HG03460 (cell line): ENCODE measurements around the gene NFATC1.

ENCODE experiments used
- ATAC-seq: cut with Tn5 transposase; IDR thresholded peaks from one replicate; pipeline ENCODE4 v1.9.1; 2021; ENCODE audit not compliant: unreplicated experiment

The NFATC1 gene

DNA sequence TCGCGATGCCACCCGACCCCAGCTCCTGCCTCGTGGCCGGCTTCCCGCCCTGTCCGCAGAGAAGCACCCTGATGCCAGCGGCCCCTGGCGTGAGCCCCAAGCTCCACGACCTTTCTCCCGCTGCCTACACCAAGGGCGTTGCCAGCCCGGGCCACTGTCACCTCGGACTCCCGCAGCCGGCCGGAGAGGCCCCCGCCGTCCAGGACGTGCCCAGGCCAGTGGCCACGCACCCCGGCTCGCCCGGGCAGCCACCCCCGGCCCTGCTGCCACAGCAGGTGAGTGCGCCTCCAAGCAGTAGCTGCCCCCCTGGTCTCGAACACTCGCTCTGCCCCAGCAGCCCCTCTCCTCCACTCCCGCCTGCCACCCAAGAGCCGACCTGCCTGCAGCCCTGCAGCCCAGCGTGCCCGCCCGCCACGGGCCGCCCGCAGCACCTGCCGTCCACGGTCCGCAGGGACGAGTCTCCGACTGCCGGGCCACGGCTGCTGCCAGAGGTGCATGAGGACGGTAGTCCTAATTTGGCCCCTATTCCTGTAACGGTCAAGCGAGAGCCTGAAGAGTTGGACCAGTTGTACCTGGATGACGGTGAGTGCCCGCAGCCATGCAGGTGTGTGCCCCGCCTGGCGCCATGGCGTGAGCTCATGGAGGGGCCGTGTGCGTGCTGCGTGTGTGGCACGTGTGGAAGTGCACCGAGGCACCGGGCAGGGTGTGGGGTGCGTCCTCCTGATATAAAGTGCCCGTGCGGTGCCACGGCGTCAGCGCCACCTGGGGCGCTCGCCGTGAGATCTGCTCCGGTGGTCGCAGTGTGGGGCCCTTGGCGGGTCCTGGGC, 90.8 kb downstream of the NFATC1 start:
- ATAC-seq, result no peak

DNA sequence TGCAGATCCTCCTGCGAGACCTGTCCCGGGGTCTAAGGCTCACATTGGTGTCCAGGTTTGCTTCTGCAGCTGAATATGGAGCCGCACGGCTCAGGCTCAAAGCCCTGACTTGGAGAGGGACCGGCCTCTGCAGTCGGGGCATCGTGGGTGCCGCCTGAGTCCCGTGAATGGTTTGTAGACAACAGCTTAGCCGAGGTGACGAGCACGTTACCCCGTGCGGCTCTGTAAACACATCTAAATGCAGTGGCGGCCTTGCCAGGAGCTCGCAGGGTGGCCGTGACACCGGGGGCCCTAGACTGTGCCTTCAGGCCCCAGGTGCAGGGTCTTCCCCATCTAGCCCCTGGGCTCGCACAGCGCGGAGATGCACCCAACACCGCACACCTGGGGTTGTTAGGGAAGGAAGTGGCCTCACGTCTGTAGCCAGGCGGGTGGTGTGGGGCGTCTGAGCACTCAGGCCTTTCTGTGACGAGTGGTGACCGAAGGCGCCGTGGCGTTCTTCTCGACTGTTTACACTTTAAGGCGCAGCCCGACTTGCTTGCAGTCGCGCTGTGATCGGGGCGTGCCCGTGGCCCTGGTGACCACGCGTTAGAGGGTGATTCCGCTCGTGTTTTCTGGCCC, 91.6 kb downstream of the NFATC1 start:
- no peak for ATAC-seq

DNA sequence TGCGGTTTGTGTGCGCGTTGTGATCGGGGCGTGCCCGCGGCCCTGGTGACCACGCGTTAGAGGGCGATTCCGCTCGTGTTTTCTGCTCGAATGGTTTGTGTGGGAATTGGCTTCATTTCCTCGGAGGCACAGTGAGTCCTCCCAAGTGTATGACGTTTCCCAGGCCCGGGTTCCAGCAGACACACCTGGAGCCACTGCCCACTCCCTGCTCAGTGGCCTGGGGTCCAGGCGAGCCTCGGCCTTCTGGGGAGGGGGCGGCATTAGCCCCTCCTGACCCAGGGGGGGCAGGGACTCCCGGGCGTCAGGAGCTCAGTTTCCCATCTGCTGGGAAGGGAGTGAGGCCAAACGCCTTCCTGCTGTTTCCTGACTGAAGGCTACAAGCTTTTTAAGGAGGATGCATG, 92.1 kb downstream of the NFATC1 start:
- no peak for ATAC-seq

DNA sequence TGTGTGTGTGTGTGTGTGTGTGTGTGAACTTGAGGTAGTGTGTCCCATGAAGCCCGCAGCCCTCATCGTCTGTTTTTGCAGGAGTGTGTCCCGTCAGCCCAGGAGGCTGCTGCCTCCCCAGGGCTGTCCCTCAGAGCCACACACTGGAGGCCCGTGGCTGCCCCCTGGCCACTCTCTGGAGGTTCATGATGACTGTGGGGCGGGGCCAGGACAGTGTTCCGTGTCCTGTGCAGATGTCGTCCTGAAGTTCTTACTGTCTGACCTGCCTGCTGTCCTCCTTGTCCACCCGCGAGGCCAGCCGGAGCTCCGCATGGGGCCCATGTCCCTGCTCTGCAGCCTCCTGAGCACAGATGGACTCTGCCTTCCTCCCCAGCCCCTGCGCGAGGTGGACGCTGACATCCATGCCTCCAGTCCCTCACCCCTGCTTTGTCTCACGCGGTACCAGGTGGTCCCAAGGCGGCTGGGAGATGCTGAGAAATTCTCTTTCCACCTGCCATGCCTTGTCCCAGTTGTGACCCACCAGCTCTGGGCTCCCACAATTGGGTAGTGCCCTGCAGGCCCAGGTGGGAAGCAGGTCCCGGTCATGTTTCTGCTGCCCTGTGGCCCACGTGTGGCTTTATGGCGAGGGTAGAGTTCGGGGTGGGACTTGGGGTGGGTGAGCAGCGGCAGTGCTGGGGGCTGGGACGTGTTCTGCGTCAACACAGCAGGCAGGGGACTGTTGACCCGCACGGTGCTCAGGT, 92.8 kb downstream of the NFATC1 start:
- no peak for ATAC-seq

DNA sequence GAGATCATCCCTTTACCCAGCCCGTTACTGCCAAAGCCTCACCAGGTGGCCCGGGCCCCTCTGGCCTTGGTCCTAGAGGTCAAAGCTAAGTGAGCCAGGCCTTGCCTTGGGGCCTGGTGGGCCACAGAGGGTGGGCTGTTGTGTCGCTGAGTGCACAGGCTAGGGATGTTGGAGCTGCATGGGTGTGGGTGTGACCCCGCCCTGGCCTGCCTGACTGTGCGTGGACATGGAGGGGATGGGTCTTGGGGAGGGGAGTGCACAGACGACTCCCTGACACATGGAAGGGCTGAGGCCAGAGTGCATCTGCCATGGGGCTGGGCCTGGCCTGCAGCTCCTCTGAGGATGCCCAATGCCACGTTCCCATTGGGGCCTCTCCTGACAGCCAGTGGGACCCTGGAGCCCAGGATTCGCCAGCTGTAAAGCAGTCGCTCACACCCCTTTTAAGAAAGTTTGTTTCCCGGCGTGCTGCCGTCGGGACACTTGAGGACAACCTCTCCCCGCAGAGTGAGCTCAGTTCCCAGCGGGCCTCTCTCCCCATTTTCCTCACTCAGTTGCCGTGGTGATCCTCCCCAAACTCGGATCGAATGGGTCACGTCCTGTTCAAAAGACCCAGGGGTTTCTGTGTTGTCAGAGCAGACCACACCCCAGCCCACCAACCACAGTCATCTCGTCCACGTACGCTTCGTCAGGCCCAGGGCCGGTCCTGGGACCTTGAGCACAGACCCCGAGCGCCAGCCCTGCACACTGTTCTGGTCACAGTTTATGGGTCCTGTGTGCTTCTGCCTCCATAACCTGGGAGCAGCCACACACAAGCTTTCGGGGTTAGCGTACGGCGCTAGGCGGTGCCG, 93.5 kb downstream of the NFATC1 start:
- no peak for ATAC-seq

DNA sequence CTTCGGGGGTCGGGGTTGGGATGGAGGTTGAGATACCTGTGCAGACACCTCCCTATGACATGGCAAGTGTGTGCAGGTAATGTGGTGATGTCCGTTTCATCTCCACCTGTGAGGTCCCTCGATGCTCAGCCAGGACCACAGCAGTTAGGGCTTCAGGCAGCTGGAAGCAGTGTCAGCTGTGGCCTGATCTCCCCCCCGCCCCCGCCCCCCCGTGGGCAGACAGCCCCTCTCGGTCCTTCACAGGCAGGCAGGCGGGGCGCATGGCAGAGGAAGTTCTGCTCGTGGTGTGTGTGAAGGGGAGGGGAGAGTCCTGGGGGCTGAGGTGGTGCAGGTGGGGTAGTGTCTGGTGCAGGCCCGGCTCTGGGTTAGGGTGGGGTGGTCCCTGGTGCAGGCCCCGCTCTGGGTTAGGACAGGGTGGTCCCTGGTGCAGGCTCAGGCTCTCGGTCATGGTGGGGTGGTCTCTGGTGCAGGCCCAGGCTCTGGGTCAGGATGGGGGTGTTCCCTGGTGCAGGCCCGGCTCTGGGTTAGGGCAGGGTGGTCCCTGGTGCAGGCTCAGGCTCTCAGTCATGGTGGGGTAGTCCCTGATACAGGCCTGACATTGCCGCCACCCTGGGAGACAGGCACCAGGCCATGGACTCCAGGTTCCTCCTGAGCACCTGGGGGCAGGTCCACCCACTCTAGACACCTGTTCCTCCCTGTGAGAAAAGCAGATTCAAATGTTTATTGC, 94.3 kb downstream of the NFATC1 start:
- ATAC-seq, result no peak

DNA sequence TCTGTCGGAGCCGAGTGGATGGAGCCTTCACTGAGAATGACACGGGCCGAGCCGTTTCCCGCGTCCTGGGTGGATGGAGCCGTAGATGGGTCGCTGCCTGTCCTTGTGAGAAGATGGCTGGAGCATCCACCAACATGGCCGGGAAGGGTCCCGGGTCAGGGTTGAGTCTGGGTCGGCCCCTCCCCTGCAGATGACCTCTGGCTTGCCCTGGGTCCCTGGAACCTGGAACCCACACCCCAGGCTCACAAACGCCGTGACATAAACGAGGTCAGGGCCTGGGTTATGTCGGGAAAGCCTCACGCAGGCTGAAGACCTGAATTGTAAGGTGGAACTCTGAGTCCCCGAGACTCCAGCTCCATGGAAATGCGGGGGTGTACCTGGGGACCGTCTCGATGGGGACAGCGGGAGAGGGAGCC, 94.9 kb downstream of the NFATC1 start:
- no peak for ATAC-seq

DNA sequence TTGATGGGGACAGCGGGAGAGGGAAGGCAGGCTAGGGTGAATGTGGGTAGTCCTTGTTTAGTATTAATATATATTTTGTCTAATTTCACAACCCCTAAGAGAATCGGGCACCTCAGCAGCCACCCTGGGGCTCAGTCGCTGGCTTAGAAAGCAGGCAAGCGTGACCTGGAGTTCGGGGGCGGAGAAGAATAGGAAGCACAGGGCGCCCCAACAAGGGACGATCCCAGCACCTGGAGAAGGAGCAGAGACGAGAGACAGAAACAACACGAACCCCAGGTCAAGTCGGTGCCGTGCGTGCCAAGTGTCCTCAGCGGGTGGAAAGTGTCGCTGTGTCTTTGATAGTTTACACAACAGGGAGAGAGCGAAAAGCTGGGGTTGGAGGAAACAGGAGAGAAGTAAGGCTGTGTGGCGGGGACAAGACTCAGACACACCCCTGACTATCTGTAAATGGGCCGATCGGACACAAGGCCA, 95.4 kb downstream of the NFATC1 start:
- ATAC-seq, result no peak

DNA sequence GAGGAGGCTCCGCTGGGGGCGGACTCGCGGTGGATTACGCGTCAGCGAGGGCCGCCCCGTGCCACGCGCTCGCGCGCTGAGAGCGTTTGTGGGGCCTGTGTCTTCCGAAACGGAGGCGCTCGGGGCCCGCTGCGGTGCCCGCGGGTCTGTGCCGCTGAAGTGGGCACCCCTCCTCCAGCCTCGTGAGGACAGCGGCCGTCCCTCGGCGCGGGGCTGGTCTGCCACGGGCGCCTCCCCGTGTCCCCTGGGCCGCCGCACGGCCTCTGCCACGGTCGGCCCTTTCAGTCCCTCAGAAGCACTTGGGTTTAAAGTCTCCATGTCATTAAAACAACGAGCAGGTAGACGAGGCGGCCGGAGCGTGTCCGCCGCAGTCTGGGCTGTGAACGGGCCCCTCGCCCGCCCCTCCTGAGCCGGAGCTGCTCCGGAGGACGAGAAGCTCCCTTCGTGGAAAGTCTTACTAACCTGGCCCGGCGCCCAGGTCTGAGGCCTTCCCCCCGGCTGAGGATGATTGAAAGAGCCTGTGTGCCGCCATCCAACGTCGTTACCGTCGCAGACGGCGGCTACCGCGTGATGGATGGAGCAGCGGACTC, 97.6 kb downstream of the NFATC1 start:
- no peak for ATAC-seq

DNA sequence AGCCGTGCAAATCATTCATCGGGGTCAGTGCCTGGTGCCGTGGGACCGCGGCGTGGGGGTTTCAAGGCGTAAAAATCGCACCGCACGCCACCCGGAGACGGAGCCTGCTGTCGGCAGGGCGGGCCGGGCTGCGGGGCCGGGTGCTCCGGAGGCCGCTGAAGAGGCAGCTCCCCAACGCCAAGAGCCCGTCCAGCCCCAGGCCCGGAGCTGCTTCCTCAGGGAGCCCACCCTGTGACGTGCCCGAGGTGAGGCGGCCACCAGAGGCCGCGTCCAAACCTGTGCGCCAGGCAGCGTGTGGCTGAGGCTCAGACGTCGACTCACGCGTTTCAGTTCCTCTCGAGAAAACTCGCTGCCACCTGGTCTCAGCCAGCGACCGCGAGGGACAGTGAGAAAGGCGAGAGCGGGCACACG, 98.1 kb downstream of the NFATC1 start:
- ATAC-seq, result no peak

DNA sequence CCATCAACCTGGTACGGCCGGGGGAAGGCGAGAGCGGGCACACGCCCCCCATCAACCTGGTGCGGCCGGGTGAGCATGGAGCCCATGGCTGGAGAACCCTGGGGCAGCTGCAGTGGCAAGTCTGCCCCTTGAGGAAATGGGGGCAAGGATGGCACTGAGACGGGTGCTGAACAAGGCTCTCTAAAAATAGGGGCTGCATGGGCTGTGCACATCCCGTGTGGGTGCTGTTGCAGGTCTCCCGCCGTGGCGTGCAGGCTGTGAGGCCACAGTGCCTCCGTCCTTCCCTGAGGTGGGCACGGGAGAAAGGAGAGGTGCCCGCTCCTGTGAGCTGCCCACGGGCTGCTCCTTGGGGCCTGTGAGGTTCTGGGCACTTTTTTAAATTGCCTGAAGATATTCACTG, 99.2 kb downstream of the NFATC1 start:
- no peak for ATAC-seq

DNA sequence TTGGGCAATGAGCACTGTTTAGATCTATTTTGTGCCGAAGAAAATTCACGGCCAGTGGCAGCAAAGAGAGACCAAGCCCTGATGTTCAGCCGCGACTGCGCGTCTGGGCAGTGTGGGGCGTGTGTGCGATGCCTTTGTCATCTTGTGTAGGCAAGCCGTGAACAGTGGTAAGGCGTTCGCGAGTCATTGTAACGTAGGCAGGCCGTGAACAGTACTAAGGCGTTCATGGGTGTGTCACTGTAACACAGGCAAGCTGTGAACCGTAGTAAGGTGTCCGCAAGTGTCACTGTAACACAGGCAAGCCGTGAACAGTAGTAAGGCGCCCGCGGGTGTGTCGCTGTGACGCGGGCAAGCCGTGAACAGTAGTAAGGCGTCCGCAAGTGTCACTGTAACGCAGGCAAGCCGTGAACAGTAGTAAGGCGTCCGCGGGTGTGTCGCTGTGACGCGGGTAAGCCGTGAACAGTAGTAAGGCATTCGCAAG, 99.9 kb downstream of the NFATC1 start:
- ATAC-seq, result no peak

DNA sequence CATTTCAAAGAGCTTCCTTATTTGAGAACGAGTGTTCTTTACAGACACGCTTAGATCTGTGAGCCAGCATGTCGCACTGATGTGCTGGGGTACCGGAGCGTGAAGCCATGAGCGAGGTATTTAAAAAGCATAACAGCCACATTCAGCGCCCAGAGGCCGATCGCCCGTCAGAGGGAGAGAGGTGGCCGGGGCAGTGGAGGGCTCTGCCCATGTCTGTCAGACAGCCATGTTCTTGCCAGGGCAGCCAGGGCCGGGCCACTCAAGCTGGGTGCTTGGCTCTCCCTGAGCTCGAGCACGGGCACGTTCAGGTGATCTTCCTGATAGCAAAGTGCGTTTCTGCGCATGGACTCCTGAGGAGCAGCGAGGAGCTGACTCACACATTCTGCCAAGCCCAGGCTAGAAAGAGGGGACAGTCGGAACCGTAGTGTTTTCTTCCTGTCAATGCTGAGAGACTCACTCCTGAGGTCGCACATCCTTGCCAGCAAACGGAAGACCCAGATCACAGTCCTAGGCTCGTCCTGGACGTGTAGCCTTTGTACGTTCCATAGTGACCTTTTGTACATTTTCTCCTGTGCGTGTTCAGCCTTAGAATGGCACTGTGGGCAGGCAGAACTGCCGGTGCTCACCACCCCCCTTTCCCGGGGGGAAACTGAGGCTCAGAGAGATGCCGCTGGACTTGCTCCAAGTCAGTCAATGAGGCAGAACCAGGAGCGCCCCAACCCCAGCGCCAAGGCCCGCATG, 100.7 kb downstream of the NFATC1 start:
- no peak for ATAC-seq

DNA sequence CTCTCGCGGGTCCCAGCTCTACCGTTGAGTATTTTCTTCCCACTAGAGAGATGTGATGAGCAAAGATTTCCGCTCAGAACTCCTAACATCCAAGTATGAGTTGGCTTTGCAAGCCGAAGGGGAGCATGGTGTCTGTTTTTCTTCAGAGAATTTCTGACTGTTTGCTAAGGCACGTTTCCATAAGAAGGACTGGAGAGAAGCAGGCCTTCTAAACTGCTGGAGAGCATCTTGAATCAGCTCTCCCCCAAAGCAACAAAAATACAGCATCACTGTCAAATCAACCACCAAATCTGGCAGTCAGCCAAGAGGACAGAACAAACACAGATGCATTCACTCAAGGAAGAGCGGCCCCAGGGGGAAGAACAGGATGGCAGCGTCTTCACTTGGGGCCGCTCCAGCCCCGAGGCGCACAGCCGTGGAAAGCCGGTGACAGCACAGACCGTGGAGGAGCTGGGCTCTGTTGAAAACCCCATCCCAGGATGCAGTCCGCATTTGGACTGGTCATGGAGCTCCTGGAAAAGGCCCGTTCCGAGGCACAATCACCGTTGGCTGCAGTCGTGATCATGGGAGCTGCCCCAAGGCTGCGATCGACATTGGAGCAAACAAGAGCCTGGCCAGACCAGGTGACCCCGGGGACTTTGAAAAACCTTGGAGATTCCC, 101.4 kb downstream of the NFATC1 start:
- ATAC-seq, result peak; percentile 45

DNA sequence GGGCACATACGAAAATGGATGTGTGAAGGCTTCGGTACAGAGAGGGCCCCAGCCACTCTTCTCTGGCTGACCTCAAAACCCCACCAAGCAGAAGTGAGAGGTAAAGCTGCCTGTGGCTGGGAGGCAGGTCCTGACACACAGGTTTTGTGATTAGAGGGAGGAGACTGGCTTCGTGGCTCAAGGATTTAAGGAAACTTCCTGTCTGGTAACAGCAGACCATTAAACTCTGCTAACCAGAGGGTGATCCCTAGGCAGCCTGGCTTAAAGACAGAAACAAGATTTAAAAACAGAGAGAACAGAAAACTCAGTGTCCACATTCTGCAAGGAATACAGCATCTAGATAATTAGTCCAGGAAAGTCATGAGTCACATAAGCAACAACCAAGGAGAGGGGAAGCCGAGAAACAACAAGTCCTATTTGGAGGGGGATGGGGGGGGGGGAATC, 101.9 kb downstream of the NFATC1 start:
- peak; percentile 87 for ATAC-seq

DNA sequence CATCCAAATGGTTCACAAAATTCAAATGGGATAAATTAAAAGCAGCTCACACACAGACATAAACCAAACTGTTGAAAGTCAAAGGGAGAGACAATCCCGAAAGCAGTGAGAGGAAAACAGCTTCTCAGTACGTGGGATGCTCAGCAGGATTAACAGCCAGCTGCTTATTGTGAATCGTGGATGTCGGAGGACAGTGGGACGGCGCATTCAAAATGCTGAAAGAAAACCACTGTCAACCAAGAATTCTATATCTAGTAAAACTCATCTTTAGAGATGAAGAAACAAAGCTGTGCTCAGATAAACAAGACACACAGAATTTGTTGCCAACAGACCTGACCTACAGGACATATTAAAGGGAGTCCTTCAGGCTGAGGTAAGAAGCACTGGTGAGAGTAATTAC, 102.9 kb downstream of the NFATC1 start:
- ATAC-seq, result no peak

DNA sequence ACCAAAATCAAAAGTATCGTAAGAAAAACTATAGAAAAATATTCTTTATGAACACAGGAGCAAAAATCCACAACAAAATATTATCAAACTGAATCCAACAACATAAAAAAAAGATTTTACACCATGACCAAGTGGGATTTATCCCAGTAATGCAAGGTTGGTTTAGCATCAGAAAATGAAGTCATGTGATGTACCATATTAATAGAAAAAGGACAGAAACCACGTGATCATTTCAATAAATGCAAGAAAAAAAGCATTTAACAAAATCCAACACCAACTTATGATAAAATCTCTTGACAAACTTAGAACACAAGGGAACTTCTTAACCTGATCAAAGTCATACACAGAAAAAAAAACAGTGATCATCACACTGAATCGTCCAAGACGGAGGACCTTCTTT, 105.3 kb downstream of the NFATC1 start:
- ATAC-seq, result no peak

DNA sequence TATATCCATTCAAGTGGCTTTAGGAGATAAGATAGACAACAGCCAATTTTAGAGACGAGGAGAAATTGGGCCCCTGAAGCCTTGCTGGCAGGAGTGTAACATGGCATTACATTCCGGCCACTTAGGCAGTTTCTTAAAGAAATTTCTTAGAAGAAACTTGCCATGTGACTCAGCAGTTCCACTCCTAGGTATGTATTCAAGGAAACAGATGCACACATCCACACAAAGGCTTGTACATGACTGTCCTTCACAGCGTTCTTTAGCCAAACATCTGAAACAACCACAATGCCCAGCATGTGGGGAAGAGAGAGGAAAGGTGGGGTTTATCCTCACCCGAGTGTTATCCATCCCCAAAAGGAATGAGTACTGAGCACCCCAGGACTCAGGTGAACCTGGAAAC, 107.1 kb downstream of the NFATC1 start:
- ATAC-seq, result no peak
